GM21528 (cell line): ENCODE results near the gene PCDHA9.
"Not testable (repeated sequence)": the region's sequence is repeated elsewhere in the genome, so short reads cannot be mapped to it uniquely, and the experiment has no call there.

ENCODE experiments used
- ATAC-seq: cut with Tn5 transposase; IDR thresholded peaks from one replicate; pipeline ENCODE4 v1.9.1; 2021; ENCODE audit warnings: mild to moderate bottlenecking, moderate library complexity; ENCODE audit not compliant: unreplicated experiment, low FRiP score

Gene PCDHA9

DNA sequence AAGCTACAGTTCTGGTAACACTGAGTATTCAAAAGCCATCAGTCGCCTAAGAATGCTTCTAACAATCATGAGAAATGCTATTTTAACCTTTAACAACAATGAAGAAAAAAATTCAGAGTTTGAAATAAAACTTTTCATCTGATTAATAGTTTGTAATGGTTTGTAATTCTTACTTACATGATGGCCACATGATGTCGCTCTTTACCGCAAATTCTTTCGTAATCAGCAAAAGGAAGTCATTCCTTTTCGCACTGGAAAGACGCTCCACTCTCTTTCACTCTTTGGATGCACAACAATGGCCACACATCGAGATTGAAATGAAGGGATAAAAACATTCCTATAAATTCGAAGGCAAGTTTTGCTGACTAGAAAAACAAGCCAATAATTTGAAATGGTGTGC is 14.2 kb upstream of the PCDHA9 start, which contains the start of gene PCDHA7:
Gene PCDHA7, plus strand, starts transcription at position 277 of the 400 bp plus-strand sequence. Its CDS starts 115 bp downstream, at position 392.
- ATAC-seq: no peak

DNA sequence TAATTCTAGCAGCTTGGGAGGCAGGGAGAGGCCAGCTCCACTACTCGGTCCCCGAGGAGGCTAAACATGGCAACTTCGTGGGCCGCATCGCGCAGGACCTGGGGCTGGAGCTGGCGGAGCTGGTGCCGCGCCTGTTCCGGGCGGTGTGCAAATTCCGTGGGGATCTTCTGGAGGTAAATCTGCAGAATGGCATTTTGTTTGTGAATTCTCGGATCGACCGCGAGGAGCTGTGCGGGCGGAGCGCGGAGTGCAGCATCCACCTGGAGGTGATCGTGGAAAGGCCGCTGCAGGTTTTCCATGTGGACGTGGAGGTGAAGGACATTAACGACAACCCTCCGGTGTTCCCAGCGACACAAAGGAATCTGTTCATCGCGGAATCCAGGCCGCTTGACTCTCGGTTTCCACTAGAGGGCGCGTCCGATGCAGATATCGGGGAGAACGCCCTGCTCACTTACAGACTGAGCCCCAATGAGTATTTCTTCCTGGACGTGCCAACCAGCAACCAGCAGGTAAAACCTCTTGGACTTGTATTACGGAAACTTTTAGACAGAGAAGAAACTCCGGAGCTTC is 13.7 kb upstream of the PCDHA9 start:
- ATAC-seq: not testable (repeated sequence)

DNA sequence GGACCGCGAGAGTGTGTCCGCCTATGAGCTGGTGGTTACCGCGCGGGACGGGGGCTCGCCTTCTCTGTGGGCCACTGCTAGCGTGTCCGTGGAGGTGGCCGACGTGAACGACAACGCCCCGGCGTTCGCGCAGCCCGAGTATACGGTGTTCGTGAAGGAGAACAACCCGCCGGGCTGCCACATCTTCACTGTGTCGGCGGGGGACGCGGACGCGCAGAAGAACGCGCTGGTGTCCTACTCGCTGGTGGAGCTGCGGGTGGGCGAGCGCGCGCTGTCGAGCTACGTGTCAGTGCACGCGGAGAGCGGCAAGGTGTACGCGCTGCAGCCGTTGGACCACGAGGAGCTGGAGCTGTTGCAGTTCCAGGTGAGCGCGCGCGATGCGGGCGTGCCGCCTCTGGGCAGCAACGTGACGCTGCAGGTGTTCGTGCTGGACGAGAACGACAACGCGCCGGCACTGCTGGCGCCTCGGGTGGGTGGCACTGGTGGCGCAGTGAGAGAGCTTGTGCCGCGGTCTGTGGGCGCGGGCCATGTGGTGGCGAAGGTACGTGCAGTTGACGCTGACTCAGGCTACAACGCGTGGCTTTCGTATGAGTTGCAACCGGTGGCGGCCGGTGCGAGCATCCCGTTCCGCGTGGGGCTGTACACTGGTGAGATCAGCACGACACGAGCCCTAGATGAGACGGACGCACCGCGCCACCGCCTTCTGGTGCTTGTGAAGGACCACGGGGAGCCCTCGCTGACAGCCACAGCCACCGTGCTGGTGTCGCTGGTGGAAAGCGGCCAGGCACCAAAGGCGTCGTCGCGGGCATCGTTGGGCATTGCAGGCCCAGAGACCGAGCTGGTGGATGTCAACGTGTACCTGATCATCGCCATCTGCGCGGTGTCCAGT is 12.3 kb upstream of the PCDHA9 start:
- no peak for ATAC-seq

DNA sequence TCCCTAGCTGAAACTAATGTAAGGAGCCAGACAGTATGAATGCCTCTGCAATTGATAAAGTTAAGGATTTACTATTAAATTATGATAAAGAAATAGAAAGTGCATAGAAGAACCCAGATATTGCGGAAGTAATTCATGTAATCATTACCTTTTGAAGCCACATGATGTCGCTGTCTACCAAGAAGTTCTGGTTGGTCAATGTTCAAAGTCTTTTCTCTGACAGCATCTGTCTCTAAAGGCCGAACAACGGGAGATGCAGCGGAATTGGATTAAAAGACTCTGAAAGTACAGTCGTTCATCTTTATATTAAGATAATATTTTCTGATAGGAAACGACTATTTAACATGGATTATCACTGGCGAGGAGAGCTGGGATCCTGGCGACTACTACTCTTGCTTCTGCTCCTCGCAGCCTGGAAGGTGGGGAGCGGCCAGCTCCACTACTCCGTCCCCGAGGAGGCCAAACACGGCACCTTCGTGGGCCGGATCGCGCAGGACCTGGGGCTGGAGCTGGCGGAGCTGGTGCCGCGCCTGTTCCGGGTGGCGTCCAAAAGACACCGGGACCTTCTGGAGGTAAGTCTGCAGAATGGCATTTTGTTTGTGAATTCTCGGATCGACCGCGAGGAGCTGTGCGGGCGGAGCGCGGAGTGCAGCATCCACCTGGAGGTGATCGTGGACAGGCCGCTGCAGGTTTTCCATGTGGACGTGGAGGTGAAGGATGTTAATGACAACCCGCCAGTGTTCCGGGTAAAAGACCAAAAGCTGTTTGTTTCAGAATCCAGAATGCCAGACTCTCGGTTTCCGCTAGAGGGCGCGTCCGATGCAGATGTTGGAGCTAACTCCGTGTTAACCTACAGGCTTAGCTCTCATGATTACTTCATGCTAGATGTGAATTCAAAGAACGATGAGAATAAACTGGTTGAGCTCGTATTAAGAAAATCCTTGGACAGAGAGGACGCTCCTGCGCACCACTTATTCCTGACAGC is 6.9 kb upstream of the PCDHA9 start, which contains the start of gene PCDHA8:
Gene PCDHA8, plus strand, starts transcription at position 210 of the 985 bp plus-strand sequence. Its CDS starts 135 bp downstream, at position 345.
- ATAC-seq: no peak

DNA sequence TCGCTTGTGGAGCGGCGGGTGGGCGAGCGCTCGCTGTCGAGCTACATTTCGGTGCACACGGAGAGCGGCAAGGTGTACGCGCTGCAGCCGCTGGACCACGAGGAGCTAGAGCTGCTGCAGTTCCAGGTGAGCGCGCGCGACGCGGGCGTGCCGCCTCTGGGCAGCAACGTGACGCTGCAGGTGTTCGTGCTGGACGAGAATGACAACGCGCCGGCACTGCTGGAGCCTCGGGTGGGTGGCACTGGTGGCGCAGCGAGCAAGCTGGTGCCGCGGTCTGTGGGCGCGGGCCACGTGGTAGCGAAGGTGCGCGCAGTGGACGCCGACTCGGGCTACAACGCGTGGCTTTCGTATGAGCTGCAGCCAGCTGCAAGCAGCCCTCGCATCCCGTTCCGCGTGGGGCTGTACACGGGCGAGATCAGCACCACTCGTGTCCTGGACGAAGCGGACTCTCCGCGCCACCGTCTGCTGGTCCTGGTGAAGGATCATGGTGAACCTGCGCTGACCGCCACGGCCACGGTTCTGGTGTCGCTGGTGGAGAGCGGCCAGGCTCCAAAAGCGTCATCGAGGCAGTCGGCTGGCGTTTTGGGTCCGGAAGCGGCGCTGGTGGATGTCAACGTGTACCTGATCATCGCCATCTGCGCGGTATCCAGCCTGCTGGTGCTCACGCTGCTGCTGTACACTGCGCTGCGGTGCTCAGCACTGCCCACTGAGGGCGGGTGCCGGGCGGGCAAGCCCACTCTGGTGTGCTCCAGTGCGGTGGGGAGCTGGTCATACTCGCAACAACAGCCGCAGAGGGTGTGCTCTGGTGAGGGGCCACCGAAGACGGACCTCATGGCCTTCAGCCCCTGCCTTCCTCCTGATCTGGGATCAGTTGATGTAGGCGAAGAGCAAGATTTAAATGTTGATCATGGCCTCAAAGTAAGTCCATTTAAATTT is 5.1 kb upstream of the PCDHA9 start:
- ATAC-seq: no peak

DNA sequence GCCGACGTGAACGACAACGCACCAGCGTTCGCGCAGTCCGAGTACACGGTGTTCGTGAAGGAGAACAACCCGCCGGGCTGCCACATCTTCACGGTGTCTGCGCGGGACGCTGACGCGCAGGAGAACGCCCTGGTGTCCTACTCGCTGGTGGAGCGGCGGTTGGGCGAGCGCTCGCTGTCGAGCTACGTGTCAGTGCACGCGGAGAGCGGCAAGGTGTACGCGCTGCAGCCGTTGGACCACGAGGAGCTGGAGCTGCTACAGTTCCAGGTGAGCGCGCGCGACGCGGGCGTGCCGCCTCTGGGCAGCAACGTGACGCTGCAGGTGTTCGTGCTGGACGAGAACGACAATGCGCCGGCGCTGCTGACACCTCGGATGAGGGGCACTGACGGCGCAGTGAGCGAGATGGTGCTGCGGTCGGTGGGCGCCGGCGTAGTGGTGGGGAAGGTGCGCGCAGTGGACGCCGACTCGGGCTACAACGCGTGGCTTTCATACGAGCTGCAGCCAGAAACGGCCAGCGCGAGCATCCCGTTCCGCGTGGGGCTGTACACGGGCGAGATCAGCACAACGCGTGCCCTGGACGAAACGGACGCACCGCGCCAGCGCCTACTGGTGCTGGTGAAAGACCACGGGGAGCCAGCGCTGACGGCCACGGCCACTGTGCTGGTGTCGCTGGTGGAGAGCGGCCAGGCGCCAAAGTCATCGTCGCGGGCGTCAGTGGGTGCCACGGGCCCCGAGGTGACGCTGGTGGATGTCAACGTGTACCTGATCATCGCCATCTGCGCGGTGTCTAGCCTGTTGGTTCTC is 1.9 kb downstream of the PCDHA9 start:
- ATAC-seq: not testable (repeated sequence)

DNA sequence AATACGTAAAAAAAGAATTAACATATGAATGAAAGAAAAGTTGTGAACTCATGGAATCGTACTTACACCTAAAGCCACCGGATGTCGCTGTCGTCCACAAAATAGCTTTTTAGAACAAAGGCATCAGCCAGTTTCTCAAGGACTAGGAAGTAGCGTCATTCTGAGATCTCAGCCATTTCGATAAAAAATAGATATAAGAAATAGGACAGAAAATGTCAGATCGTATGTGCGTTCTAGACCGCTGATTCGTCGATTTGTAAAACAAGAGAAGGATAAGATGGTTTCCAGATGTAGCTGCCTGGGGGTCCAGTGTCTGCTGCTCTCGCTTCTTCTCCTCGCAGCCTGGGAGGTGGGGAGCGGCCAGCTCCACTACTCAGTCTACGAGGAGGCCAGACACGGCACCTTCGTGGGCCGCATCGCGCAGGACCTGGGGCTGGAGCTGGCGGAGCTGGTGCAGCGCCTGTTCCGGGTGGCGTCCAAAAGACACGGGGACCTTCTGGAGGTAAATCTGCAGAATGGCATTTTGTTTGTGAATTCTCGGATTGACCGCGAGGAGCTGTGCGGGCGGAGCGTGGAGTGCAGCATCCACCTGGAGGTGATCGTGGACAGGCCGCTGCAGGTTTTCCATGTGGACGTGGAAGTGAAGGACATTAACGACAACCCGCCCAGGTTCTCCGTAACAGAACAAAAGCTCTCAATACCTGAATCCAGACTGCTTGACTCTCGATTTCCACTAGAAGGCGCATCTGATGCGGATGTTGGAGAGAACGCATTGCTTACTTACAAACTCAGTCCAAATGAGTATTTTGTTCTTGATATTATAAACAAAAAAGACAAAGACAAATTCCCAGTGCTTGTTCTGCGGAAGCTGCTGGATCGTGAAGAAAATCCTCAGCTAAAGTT is 7.8 kb downstream of the PCDHA9 start, which contains the start of gene PCDHA10:
Gene PCDHA10, plus strand, starts transcription at position 126 of the 903 bp plus-strand sequence. Its CDS starts 152 bp downstream, at position 278.
- no peak for ATAC-seq

DNA sequence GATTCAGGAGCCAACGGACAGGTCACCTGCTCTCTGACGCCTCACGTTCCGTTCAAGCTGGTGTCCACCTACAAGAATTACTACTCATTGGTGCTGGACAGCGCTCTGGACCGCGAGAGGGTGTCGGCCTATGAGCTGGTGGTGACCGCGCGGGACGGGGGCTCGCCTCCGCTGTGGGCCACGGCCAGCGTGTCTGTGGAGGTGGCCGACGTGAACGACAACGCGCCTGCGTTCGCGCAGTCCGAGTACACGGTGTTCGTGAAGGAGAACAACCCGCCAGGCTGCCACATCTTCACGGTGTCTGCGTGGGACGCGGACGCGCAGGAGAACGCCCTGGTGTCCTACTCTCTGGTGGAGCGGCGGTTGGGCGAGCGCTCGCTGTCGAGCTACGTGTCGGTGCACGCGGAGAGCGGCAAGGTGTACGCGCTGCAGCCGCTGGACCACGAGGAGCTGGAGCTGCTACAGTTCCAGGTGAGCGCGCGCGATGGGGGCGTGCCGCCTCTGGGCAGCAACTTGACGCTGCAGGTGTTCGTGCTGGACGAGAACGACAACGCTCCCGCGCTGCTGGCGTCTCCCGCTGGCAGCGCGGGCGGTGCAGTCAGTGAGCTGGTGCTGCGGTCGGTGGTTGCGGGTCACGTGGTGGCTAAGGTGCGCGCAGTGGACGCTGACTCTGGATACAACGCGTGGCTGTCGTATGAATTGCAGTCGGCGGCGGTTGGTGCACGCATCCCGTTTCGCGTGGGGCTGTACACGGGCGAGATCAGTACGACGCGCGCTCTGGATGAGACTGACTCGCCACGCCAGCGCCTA is 9.2 kb downstream of the PCDHA9 start:
- ATAC-seq: no peak

DNA sequence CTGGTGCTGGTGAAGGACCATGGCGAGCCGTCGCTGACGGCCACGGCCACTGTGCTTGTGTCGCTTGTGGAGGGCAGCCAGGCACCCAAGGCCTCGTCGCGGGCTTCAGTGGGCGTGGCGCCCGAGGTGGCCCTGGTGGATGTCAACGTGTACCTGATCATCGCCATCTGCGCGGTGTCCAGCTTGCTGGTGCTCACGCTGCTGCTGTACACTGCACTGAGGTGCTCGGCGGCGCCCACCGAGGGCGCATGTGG is 9.7 kb downstream of the PCDHA9 start:
- no peak for ATAC-seq

DNA sequence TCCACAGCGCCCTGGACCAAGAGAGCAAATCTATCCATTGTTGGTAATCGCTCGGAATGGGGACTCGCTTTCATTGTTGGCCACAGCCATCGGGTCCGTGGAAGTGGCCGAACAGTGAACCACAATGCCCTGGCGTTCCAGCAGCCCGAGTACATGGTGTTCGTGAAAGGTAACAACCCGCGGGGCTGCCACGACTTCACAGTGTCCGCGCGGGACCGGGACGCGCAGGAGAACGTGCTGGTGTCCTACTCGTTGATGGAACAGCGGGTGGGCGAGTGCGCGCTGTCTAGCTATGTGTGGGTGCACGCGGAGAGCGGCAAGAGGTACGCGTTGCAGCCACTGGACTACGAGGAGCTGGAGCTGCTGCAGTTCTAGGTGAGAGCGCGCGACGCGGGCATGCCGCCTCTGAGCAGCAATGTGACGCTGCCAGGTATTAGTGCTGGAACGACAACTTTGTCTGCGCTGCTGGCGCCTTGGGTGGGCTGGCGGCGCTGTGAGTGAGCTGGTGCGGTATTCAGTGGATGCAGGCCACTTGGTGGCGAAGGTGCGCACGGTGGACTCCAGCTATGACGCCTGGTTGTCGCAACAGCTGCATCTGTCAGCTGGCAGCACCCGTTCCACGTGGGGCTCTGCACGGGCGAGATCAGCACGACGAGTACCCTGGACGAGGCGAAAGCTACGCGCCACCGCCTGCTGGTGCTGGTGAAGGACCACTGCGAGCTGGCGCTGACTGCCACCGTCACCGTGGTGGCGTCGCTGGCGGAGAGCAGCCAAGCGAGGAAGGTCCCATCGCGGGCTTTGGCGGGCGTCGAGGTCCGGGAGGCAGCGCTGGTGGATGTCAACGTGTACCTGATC is 14.5 kb downstream of the PCDHA9 start:
- ATAC-seq: no peak

DNA sequence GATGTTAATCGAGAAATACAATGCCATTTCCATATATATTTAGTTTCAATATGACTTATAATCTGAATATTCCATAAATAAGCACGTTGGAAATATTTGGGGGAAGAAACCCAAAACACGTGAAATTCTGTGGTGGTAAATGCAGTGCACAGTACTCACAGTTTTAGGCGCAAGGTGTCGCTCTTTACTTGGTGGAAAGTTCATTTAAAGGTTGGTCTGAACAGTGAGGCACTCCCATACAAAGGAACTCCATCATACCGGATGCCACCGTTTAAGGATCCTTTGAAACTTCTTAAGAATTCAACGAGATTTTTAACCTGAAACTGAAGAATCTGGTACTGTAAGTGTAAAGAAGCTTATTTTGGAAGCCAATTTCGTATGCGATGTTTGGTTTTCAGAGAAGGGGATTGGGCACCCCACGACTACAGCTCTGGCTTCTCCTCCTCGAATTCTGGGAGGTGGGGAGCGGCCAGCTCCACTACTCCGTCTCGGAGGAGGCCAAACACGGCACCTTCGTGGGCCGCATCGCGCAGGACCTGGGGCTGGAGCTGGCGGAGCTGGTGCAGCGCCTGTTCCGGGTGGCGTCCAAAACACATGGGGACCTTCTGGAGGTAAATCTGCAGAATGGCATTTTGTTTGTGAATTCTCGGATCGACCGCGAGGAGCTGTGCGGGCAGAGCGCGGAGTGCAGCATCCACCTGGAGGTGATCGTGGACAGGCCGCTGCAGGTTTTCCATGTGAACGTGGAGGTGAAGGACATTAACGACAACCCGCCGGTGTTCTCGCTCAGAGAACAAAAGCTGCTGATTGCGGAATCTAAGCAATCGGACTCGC is 20.8 kb downstream of the PCDHA9 start, which contains the start of gene PCDHA11:
Gene PCDHA11, plus strand, starts transcription at position 237 of the 834 bp plus-strand sequence. Its CDS starts 147 bp downstream, at position 384.
- ATAC-seq: no peak

DNA sequence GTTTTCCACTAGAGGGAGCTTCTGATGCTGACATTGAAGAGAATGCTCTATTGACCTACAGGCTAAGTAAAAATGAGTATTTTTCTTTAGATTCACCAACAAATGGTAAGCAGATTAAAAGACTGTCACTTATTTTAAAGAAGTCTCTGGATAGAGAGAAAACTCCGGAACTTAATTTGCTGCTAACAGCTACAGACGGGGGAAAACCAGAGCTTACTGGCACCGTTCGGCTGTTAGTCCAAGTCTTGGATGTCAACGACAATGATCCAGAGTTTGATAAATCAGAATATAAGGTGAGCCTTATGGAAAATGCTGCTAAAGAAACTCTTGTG is 21.3 kb downstream of the PCDHA9 start:
- ATAC-seq: no peak

DNA sequence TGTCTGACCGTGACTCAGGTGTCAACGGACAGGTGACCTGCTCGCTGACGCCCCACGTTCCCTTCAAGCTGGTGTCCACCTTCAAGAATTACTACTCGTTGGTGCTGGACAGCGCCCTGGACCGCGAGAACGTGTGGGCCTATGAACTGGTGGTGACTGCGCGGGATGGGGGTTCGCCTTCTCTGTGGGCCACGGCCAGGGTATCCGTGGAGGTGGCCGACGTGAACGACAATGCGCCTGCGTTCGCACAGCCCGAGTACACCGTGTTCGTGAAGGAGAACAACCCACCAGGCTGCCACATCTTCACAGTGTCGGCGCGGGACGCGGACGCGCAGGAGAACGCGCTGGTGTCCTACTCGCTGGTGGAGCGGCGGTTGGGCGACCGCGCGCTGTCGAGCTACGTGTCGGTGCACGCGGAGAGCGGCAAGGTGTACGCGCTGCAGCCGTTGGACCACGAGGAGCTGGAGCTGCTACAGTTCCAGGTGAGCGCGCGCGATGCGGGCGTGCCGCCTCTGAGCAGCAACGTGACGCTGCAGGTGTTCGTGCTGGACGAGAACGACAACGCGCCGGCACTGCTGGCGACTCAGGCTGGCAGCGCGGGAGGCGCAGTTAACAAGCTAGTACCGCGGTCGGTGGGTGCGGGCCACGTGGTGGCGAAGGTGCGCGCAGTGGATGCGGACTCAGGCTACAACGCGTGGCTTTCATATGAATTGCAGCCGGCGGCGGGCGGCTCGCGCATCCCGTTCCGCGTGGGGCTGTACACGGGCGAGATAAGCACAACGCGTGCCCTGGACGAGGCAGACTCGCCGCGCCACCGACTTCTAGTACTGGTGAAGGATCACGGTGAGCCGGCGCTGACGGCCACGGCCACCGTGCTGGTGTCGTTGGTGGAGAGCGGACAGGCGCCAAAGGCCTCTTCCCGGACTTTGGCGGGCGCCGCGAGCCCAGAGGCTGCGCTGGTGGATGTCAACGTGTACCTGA is 22.3 kb downstream of the PCDHA9 start:
- no peak for ATAC-seq
